Smooth muscle cell of the umbilical artery (primary cell): ENCODE data around the gene COL7A1. TPM values are rescaled to one million over a fixed set of nuclear protein-coding genes. Genes with fewer than 3 reads are reported as not detected.

Experiments
- total RNA-seq: library from RNA; depleted of rRNA; stranded (reverse); fragments of >200 nt; gene quantifications from 2 replicates; pipeline ENCODE4 v1.2.3, GENCODE V29; 2014

The COL7A1 gene
- 52.0 and 55.2 TPM in 2 replicates for total RNA-seq

GRCh38 chr3:48595075-48595525 is at the start of gene COL7A1:
Gene COL7A1 (minus strand): TSS chr3:48595329. CDS start chr3:48595159, 170 bp downstream.

GRCh38 chr3:48635222-48636021 is 40.3 kb upstream of the COL7A1 start, which contains the start of gene SLC26A6:
Gene SLC26A6 (minus strand): TSS chr3:48635461. CDS start chr3:48635393, 68 bp downstream.

GRCh38 chr3:48621461-48621869 is 26.3 kb upstream of the COL7A1 start, which contains the start of gene TMEM89:
Gene TMEM89 (minus strand): TSS chr3:48621769. CDS start chr3:48621756, 13 bp downstream.

GRCh38 chr3:48609088-48610005 is 14.2 kb upstream of the COL7A1 start, which contains the start of gene UQCRC1:
Gene UQCRC1 (minus strand): TSS chr3:48609646. CDS start chr3:48609620, 26 bp downstream.

GRCh38 chr3:48563382-48563918 is 31.7 kb downstream of the COL7A1 start, which contains the start of gene UCN2:
Gene UCN2 (minus strand): TSS chr3:48563781. CDS start chr3:48563124, 657 bp downstream.

GRCh38 chr3:48556796-48557626 is 38.1 kb downstream of the COL7A1 start, which contains the start of gene PFKFB4:
Gene PFKFB4 (minus strand): TSS chr3:48556803. CDS start chr3:48556777, 26 bp downstream.

Other genes starting within 250 kb of the COL7A1 start
- gene FBXW12, start 223.1 kb downstream of the COL7A1 start, total RNA-seq: not detected in 2 replicates
- 33.6 and 45.5 TPM in 2 replicates for gene PLXNB1, start 165.2 kb downstream of the COL7A1 start, total RNA-seq
- 19.6 and 20.1 TPM in 2 replicates for gene CCDC51, start 155.2 kb downstream of the COL7A1 start, total RNA-seq
- 177 and 213 TPM in 2 replicates for gene TMA7, start 155.1 kb downstream of the COL7A1 start, total RNA-seq
- gene ATRIP, start 148.6 kb downstream of the COL7A1 start, total RNA-seq: 4.2 and 5.3 TPM in 2 replicates
- gene SHISA5, start 91.2 kb downstream of the COL7A1 start, total RNA-seq: 103 and 130 TPM in 2 replicates
- 44.6 and 46.0 TPM in 2 replicates for gene PFKFB4, start 38.5 kb downstream of the COL7A1 start, total RNA-seq
- 2.1 and 2.3 TPM in 2 replicates for gene UCN2, start 31.5 kb downstream of the COL7A1 start, total RNA-seq
- gene UQCRC1, start 14.3 kb upstream of the COL7A1 start, total RNA-seq: 276 and 300 TPM in 2 replicates
- gene TMEM89, start 26.4 kb upstream of the COL7A1 start, total RNA-seq: not detected in 2 replicates
- 19.0 and 22.9 TPM in 2 replicates for gene SLC26A6, start 40.1 kb upstream of the COL7A1 start, total RNA-seq
- gene CELSR3, start 67.6 kb upstream of the COL7A1 start, total RNA-seq: 0.89 and 3.1 TPM in 2 replicates
- 10.1 and 16.5 TPM in 2 replicates for gene NCKIPSD, start 90.6 kb upstream of the COL7A1 start, total RNA-seq
- gene IP6K2, start 121.9 kb upstream of the COL7A1 start, total RNA-seq: 40.1 and 52.0 TPM in 2 replicates